T-cell (primary cell): ENCODE data around the gene AQP12B. TPM values are rescaled to one million over a fixed set of nuclear protein-coding genes. Genes with fewer than 3 reads are reported as not detected.
"Not testable (repeated sequence)": the region's sequence is repeated elsewhere in the genome, so short reads cannot be mapped to it uniquely, and the experiment has no call there.

ENCODE experiments used
- ATAC-seq, 4 experiments: fragments of 200-7000 bp in 3 of 4; fragments of 150-1000 bp in 1 of 4; cut with Tn5 transposase; replicated peaks in 1 of 4; 1 replicate in 3 of 4; 2 replicates in 1 of 4; pipeline ENCODE4 v1.10.0; 2021; ENCODE audit warnings: moderate library complexity in 3 of 4, mild to moderate bottlenecking in 2 of 4, moderate number of reproducible peaks in 1 of 4
- CTCF ChIA-PET, 2 donors: fragments of 300-600 bp; sonication (Branson Sonifier 250); formaldehyde crosslinking; loops; one replicate each; lab custom pipeline; 2022; ENCODE audit warnings: antibody characterized with exemption in 2 of 2; lab: Charles Lee
- POLR2A ChIA-PET, 2 donors: fragments of 300-600 bp; sonication (Branson Sonifier 250); formaldehyde crosslinking; loops; one replicate each; lab custom pipeline; 2022; ENCODE audit warnings: antibody characterized with exemption in 2 of 2; lab: Charles Lee
- DNase-seq, 35 experiments: peaks; one replicate each; pipeline versions ENCODE4 v3.0.0 to v3.0.0-alpha.2; 2013 to 2023
- H3K27ac ChIP-seq: one replicate; pipeline ENCODE4 v1.5.1; 2013; ENCODE audit warnings: low read length
- H3K27me3 ChIP-seq, 2 experiments: replicated peaks in 1 of 2; 1 replicate in 1 of 2; 2 replicates in 1 of 2; pipeline versions ENCODE4 v1.6.1 to v1.7.0; 2013; ENCODE audit warnings: low read length in 1 of 2, mixed read lengths in 1 of 2; ENCODE audit not compliant: control insufficient read depth in 2 of 2, insufficient read depth in 2 of 2; ENCODE audit errors: extremely low read depth in 1 of 2
- H3K36me3 ChIP-seq, 2 donors: 1 replicate in 1 of 2; 2 replicates in 1 of 2; pipeline versions ENCODE4 v1.6.1 to v1.7.0; 2013; ENCODE audit warnings: low read length in 1 of 2; ENCODE audit not compliant: control insufficient read depth in 2 of 2, insufficient read depth in 1 of 2; ENCODE audit errors: extremely low read depth in 1 of 2
- H3K4me1 ChIP-seq, 2 experiments: 1 replicate in 1 of 2; 2 replicates in 1 of 2; pipeline versions ENCODE4 v1.6.1 to v1.7.0; 2013; ENCODE audit warnings: low read length in 2 of 2, mixed read lengths in 1 of 2; ENCODE audit not compliant: insufficient read depth in 2 of 2, control insufficient read depth in 1 of 2; ENCODE audit errors: extremely low read depth in 1 of 2
- H3K4me3 ChIP-seq, 2 donors: 1 replicate in 1 of 2; 2 replicates in 1 of 2; pipeline versions ENCODE4 v1.5.1 to v1.7.0; 2013; ENCODE audit warnings: mild to moderate bottlenecking in 2 of 2, low read length in 1 of 2, moderate library complexity in 1 of 2; ENCODE audit not compliant: control insufficient read depth in 1 of 2; ENCODE audit errors: extremely low read depth in 1 of 2
- H3K9me3 ChIP-seq: 2 replicates; pipeline ENCODE4 v1.7.0; 2013
- H3K27ac Mint-ChIP-seq, 2 donors: one replicate each; pipeline ENCODE4 v1.8.0; 2020 to 2021; ENCODE audit warnings: mild to moderate bottlenecking in 2 of 2, mixed read lengths in 2 of 2
- H3K27me3 Mint-ChIP-seq, 2 donors: one replicate each; pipeline ENCODE4 v1.8.0; 2021 to 2022; ENCODE audit warnings: mixed read lengths in 2 of 2
- H3K36me3 Mint-ChIP-seq: one replicate; pipeline ENCODE4 v1.8.0; 2021; ENCODE audit warnings: mixed read lengths
- H3K4me1 Mint-ChIP-seq, 3 donors: one replicate each; pipeline ENCODE4 v1.8.0; 2020 to 2022; ENCODE audit warnings: mixed read lengths in 3 of 3, mild to moderate bottlenecking in 1 of 3
- H3K4me3 Mint-ChIP-seq, 3 donors: one replicate each; pipeline ENCODE4 v1.8.0; 2020 to 2022; ENCODE audit warnings: mild to moderate bottlenecking in 3 of 3, mixed read lengths in 3 of 3, moderate library complexity in 3 of 3
- H3K9me3 Mint-ChIP-seq, 3 donors: one replicate each; pipeline ENCODE4 v1.8.0; 2020 to 2022; ENCODE audit warnings: mixed read lengths in 3 of 3
- WGBS: methylation state at CpG from one replicate; pipeline ENCODE4 v1.1.5; 2013; ENCODE audit warnings: missing lambda C conversion rate; ENCODE audit not compliant: insufficient coverage; 5-methylcytosine and 5-hydroxymethylcytosine counted together
- total RNA-seq, 35 experiments: library from RNA in 6 of 35; stranded (reverse) in 6 of 35; fragments of 120-200 nt in 1 of 35; gene quantifications; one replicate each; pipeline versions ENCODE4 v1.2.1 to v1.2.4 and lab custom pipeline; 2013 to 2026

AQP12B gene
- total RNA-seq, 5 donors from 2014 or later (not counting 1 experiment from before 2014, with no cell fraction given), result not detected

DNA sequence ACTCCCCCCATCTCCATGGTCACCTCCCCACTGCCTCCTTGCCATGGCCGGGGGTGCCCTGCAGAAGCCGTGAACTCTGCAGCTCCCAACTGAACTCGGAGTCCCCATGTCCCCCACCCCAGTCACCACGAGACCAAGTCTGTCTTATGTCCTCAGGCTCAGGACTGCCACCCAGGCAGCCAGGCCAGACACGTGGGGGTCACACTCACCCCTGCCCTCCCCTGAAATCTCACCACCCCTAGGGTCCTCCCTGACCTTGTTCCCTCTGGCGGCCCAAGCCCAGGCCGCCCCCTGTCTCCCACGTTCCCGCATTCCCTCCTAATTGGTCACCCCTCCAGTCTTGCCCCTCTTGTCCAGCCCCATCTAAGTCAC, 19.9 kb upstream of the AQP12B start:
- Mint-ChIP-seq H3K27ac (no peak overlapping the region), H3K4me1 (peaks cover 16 to 22% (median 16%) of the 10 kb centered on the region in 3 donors), H3K36me3 (no peaks in the 10 kb centered on the region), H3K9me3 (no peaks in the 10 kb centered on the region), H3K27me3 (peaks cover 5 to 7% of the 10 kb centered on the region in 2 donors), H3K4me3 (no peak overlapping the region)
- POLR2A ChIA-PET, result no interaction called here
- H3K9me3 ChIP-seq, result no peaks in the 10 kb centered on the region
- CTCF ChIA-PET, result no interaction called here
- H3K36me3 ChIP-seq, result no peaks in the 10 kb centered on the region
- no peak overlapping the region for H3K27ac ChIP-seq
- ATAC-seq, result no peak
- peaks cover 9 to 23% of the 10 kb centered on the region in 2 experiments for H3K4me1 ChIP-seq
- no peak overlapping the region for H3K4me3 ChIP-seq
- DNase-seq, result no peak
- WGBS, result 78% methylated on average over 9 of the region's 9 CpGs
- peaks cover 0 to 40% of the 10 kb centered on the region in 2 experiments for H3K27me3 ChIP-seq

DNA sequence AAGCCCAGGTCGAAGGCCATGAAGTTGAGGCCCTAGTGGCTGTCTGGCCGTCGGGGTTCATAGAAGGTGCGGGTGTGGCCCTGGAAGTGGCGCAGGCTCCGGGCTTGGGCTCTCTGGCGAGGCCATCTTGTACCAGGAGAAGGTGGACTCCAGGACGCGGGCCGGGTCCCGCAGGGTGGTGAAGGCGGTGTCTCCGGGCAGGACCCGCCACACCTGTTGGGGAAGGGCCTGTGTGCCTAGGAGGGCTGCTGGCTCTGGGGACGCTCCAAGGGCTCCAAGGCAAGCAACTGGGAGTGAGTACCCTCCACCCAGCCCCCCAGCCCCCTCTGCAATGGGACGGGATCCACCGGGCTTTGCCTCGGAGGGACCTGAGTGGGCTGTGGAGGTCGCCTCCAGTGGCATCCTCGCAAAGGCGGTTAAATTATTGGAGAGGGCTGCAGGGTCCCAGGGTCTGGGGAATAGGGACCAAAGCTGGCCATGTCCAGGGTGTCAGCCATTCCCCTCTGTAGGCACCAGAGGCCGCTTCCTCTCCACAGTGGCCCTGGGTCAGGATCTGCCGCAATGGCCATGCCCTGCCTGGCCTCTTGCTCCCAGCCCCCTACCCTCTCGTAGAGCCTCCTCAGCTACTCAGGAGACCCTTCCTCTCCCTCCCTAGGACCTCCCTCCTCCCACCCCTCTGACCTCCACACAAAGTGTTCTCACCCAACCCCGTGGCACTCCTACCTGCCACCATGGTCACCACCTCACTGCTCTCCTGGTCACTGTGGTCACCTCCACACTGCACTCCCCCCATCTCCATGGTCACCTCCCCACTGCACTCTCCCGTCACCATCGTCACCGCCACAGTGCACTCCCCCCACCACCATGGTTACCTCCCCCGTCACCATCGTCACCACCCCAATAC, 19.3 kb upstream of the AQP12B start:
- no peak overlapping the region for H3K4me3 ChIP-seq
- Mint-ChIP-seq H3K9me3 (no peaks in the 10 kb centered on the region), H3K27me3 (peaks cover 5 to 7% of the 10 kb centered on the region in 2 donors), H3K27ac (no peak overlapping the region), H3K4me1 (peaks cover 16 to 22% (median 16%) of the 10 kb centered on the region in 3 donors), H3K4me3 (no peak overlapping the region), H3K36me3 (no peaks in the 10 kb centered on the region)
- H3K36me3 ChIP-seq, result no peaks in the 10 kb centered on the region
- H3K9me3 ChIP-seq, result no peaks in the 10 kb centered on the region
- DNase-seq (no peak), ATAC-seq (no peak)
- H3K27me3 ChIP-seq, result peaks cover 0 to 40% of the 10 kb centered on the region in 2 experiments
- H3K27ac ChIP-seq, result no peak overlapping the region
- WGBS, result 88% methylated on average over 22 of the region's 30 CpGs
- peaks cover 9 to 23% of the 10 kb centered on the region in 2 experiments for H3K4me1 ChIP-seq
- ChIA-PET POLR2A (no interaction called here), CTCF (no interaction called here)

DNA sequence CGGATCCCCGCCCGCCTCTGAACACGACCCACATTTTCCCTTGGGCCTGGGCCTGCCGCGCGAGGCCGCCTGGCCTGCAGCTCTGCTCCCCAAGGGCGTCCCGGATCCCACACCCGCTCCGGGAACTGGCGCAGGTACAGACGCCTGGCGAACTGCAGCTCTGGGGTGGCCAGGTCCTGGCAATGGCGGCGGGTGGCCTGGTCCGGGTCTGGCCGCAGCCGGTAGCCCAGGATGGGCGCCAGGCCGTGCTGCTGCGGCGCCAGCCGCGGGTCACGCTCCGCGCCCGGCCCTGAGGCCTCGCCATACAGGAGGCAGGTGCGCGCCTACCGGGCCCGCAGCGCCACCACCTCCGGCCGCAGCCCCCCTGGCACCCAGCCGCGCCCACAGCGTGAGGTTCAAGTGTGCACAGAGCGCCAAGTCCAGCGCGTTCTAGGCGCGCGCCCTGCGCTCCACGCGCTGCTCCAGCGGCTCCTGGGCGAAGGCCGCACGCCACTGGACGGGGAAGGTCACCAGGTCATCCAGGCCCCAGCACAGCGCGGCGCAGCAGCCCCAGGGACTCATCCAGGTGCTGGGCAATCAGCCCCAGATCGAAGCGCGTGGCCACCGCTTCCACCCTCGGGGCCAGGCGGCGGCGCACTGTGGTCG, 18.5 kb upstream of the AQP12B start:
- Histone ChIP-seq H3K4me1 (peaks cover 9 to 23% of the 10 kb centered on the region in 2 experiments), H3K36me3 (no peaks in the 10 kb centered on the region), H3K9me3 (no peaks in the 10 kb centered on the region), H3K27me3 (peaks cover 0 to 40% of the 10 kb centered on the region in 2 experiments), H3K4me3 (no peak overlapping the region), H3K27ac (no peak overlapping the region)
- POLR2A ChIA-PET, result no interaction called here
- 93% methylated on average over 66 of the region's 67 CpGs for WGBS
- CTCF ChIA-PET, result no interaction called here
- Mint-ChIP-seq H3K36me3 (no peaks in the 10 kb centered on the region), H3K27me3 (peaks cover 5 to 7% of the 10 kb centered on the region in 2 donors), H3K27ac (no peak overlapping the region), H3K9me3 (no peaks in the 10 kb centered on the region), H3K4me1 (peaks cover 16 to 22% (median 16%) of the 10 kb centered on the region in 3 donors), H3K4me3 (no peak overlapping the region)
- ATAC-seq (no peak), DNase-seq (no peak)

DNA sequence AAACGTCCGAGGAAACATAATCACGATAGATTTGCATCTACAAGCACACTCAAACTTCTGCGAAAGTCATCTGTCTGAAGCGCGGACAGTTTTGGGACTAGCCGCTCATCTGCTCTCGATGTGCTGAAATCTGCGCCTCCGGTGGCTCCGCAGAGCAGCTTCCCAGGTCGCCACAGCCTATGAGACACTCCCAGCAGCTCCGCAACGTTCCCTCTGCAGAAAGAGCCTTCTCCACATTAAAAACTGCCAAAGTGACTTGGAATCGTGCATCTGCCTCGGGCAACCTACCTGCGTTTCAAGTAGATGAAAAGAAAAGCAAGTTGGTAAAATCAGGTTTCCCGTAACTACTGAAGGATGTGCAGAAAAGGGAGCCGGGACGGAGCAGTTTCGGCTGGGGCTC, 17.9 kb upstream of the AQP12B start:
- H3K36me3 Mint-ChIP-seq, result not testable (repeated sequence)

DNA sequence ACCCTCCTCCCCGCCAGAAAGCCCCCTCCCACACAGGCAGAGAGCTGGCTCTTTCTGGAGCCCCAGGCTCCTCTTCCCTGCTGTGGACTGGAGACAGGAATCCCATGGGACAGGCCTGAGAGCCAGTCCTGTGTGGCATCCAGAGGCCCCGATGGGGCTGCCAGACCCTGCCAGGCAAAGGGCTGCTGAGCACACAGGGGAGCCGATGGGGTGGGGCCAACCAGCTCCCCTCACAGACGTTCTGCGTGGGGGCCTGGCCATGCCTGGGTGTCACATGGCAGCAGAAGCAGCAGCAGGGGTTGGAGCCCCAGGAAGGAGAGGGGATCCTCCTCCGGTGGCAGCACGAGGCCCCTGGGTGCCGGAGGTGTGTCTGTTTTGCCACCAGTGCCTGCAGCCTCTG, 17.1 kb upstream of the AQP12B start:
- H3K36me3 Mint-ChIP-seq, DNase-seq, H3K36me3 ChIP-seq, H3K4me3 Mint-ChIP-seq, CTCF ChIA-PET, H3K27ac ChIP-seq, H3K27ac Mint-ChIP-seq, ATAC-seq, H3K4me3 ChIP-seq, H3K9me3 Mint-ChIP-seq, H3K27me3 Mint-ChIP-seq, H3K9me3 ChIP-seq, POLR2A ChIA-PET: not testable (repeated sequence)
- 80% methylated on average over 1 of the region's 8 CpGs for WGBS
- peaks cover 0 to 35% of the 10 kb centered on the region in 2 experiments for H3K27me3 ChIP-seq
- H3K4me1 Mint-ChIP-seq, result peaks cover 7 to 13% (median 8%) of the 10 kb centered on the region in 3 donors
- peaks cover under 1 to 13% of the 10 kb centered on the region in 2 experiments for H3K4me1 ChIP-seq

More for the DNA sequence above, 17.9 kb upstream of the AQP12B start:
- H3K4me3 ChIP-seq, H3K27me3 Mint-ChIP-seq, H3K4me3 Mint-ChIP-seq, ATAC-seq, CTCF ChIA-PET, DNase-seq, H3K36me3 ChIP-seq, POLR2A ChIA-PET, H3K27ac Mint-ChIP-seq, H3K27ac ChIP-seq, H3K9me3 Mint-ChIP-seq, H3K9me3 ChIP-seq: not testable (repeated sequence)
- H3K4me1 Mint-ChIP-seq, result peaks cover 15 to 21% (median 15%) of the 10 kb centered on the region in 3 donors
- Histone ChIP-seq H3K4me1 (peaks cover 8 to 21% of the 10 kb centered on the region in 2 experiments), H3K27me3 (peaks cover 0 to 39% of the 10 kb centered on the region in 2 experiments)
- whole genome bisulfite sequencing, result 83% methylated on average over 2 of the region's 21 CpGs

DNA sequence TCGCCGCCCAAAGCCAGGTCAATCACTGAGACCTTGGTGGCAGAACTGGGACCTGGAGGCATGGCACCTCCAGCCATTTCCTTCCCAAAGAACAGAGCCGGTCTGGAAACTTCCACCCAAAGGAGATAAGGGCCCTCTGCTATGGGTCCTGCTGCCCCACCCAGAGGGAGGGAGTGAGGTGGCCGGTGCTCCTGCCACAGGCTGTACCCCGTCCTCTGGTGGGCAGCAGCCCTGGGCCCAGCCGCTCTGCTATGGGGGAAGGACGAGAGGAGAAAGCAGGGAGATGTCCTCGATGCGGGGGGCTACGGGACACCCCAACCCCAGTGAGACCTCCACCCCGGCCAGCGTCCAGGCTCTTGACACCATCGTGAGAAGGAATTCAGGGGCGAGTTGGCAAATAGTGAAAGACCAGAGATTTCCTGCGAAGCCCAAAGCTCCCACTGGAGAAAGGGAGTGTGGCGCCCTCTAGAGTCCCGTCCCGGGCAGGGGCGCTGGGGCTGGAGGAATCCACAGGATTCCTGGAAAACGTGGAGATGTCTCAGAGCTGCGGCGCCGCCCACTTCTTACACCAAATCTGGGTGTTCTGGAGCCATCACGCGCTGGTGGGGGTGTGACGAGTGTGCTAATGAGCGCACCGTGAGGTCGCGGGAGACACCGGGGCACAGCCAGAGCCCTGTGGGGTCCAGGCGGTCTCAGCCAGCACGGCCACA, 16.3 kb upstream of the AQP12B start:
- H3K9me3 Mint-ChIP-seq, H3K27me3 Mint-ChIP-seq, H3K9me3 ChIP-seq, H3K4me3 Mint-ChIP-seq, DNase-seq, H3K36me3 Mint-ChIP-seq, H3K4me1 Mint-ChIP-seq, H3K27ac Mint-ChIP-seq, H3K4me3 ChIP-seq, H3K36me3 ChIP-seq, CTCF ChIA-PET, POLR2A ChIA-PET, H3K27ac ChIP-seq, H3K4me1 ChIP-seq: not testable (repeated sequence)
- peaks cover 0 to 28% of the 10 kb centered on the region in 2 experiments for H3K27me3 ChIP-seq
- peak in 1 of 4 experiments; percentile 33 for ATAC-seq
- WGBS, result no CpG with 5 or more reads among the region's 33 CpGs
